Central memory CD8-positive, alpha-beta T cell (primary cell): ENCODE results near the gene LAMA5.

Experiments
- ATAC-seq: fragments of 150-1000 bp; cut with Tn5 transposase; replicated peaks from 2 replicates; pipeline ENCODE4 v1.10.0; 2022; ENCODE audit warnings: mild to moderate bottlenecking, moderate FRiP score, moderate number of reproducible peaks; ENCODE audit not compliant: poor library complexity, severe bottlenecking; ENCODE audit errors: extremely low read depth
- DNase-seq, 2 donors: peaks; one replicate each; pipeline ENCODE4 v3.0.0; 2021; ENCODE audit warnings: low spot score in 2 of 2
- H3K27ac Mint-ChIP-seq: one replicate; pipeline ENCODE4 v1.8.0; 2022; ENCODE audit warnings: low read depth, mild to moderate bottlenecking, moderate library complexity, mixed read lengths
- H3K27me3 Mint-ChIP-seq: one replicate; pipeline ENCODE4 v1.8.0; 2022; ENCODE audit warnings: mixed read lengths
- H3K36me3 Mint-ChIP-seq: one replicate; pipeline ENCODE4 v1.8.0; 2022; ENCODE audit warnings: mild to moderate bottlenecking, moderate library complexity, mixed read lengths; ENCODE audit not compliant: insufficient read depth
- H3K4me1 Mint-ChIP-seq: one replicate; pipeline ENCODE4 v1.8.0; 2022; ENCODE audit warnings: mixed read lengths
- H3K4me3 Mint-ChIP-seq: one replicate; pipeline ENCODE4 v1.8.0; 2022; ENCODE audit warnings: mild to moderate bottlenecking, moderate library complexity, mixed read lengths
- H3K9me3 Mint-ChIP-seq: one replicate; pipeline ENCODE4 v1.8.0; 2022; ENCODE audit warnings: mixed read lengths

LAMA5 gene

GRCh38 chr20:62408640-62409039 lies 41.5 kb upstream of the LAMA5 start:
- Mint-ChIP-seq H3K27me3 (no peaks in the 10 kb centered on the region), H3K36me3 (peaks cover 13% of the 10 kb centered on the region), H3K4me1 (peaks cover 29% of the 10 kb centered on the region), H3K4me3 (peak overlapping the region; percentile 34), H3K27ac (no peak overlapping the region), H3K9me3 (no peaks in the 10 kb centered on the region)
- ATAC-seq (no peak), DNase-seq (no peak)

DNA sequence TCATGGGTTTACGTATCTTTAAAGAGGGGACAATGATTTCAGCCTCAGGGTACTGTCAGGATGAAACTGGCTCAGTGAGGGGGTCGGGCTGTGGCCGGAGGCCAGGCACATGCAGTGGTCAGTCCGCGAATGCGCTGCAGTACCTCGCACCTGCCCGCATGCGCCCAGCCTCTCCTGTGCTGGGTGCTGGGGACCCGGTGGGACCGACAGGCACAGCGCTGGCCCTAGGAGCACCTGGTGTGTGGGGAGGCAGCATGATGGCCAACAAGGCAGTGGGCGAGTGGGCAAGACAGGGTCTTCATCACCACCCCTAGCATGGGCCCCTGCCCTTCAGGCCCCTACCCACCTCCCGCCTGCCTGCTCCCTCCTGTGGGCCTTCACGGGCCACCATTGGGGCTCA lies 40.9 kb upstream of the LAMA5 start:
- H3K27ac Mint-ChIP-seq = no peak overlapping the region

DNA sequence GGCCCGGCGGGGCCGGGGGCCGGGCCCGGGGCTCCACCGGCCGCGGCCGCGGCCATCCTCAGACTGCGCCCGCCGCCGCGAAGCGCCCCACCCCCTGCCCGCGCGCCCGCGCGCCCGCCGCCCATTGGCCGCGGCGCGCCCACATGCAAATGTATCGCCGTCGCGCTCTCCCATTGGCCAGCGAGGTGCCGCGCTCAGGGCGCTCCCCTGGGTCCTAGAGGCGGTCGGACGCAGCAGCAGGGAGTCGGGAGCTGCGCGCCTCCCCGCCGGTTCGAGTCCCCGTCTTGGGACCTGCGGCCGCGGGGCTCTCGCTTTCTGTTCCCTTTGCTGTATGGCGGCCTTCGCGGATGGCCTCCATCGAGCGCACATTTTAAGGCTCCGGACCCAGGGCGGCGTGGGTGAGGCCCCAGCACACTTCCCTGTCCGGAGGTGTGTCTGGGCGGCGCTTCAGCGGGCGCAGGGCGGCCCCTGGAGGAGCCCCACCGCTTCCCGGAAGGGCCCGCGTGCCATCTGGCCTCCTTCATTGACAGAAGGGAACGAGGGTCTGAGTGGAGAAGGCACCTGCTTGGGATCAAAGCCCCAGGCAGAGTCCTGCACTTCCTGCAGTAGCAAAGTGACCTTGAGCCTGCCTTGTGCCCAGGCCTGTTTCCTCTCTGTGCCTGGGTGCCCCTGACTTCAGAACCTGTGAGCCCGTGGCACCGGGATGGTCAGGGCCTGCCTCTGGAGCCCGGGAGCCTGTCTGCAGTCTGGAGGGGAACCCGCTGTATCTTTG lies 40.3 kb upstream of the LAMA5 start, which contains the start of gene CABLES2:
CABLES2 (minus strand) TSS at position 65 of the 772 bp plus-strand sequence; CDS start at position 56, 9 bp downstream.
- Mint-ChIP-seq H3K27me3 (no peaks in the 10 kb centered on the region), H3K4me3 (peak within 1 kb of the TSS; percentile 77), H3K27ac (peak within 1 kb of the TSS; percentile 16), H3K36me3 (peaks cover 13% of the 10 kb centered on the region), H3K9me3 (no peaks in the 10 kb centered on the region), H3K4me1 (peaks cover 29% of the 10 kb centered on the region)
- DNase-seq = peak; percentile 79 to 87
- peak; percentile 96 for ATAC-seq

More for the DNA sequence above, 40.9 kb upstream of the LAMA5 start:
- Mint-ChIP-seq H3K36me3 (peaks cover 13% of the 10 kb centered on the region), H3K4me1 (peaks cover 29% of the 10 kb centered on the region), H3K4me3 (peak overlapping the region; percentile 77), H3K9me3 (no peaks in the 10 kb centered on the region), H3K27me3 (no peaks in the 10 kb centered on the region)
- no peak for ATAC-seq
- DNase-seq = no peak

GRCh38 chr20:62406635-62407176 lies 39.6 kb upstream of the LAMA5 start:
- DNase-seq (no peak), ATAC-seq (no peak)
- Mint-ChIP-seq H3K27me3 (no peaks in the 10 kb centered on the region), H3K4me3 (peak overlapping the region; percentile 77), H3K9me3 (no peaks in the 10 kb centered on the region), H3K36me3 (peaks cover 13% of the 10 kb centered on the region), H3K27ac (no peak overlapping the region), H3K4me1 (peaks cover 29% of the 10 kb centered on the region)

- H3K27me3 Mint-ChIP-seq = no peaks in the 10 kb centered on the region
- H3K27ac Mint-ChIP-seq = no peak overlapping the region
- ATAC-seq (no peak), DNase-seq (no peak)
- peak overlapping the region; percentile 72 for H3K4me3 Mint-ChIP-seq
- H3K4me1 Mint-ChIP-seq = peaks cover 29% of the 10 kb centered on the region
- H3K36me3 Mint-ChIP-seq = peaks cover 15% of the 10 kb centered on the region
- H3K9me3 Mint-ChIP-seq = no peaks in the 10 kb centered on the region
Measured at GRCh38 chr20:62405981-62406513, 38.9 kb upstream of the LAMA5 start.

- DNase-seq = no peak
- Mint-ChIP-seq H3K27ac (peak overlapping the region; percentile 8), H3K4me1 (peaks cover 29% of the 10 kb centered on the region), H3K27me3 (no peaks in the 10 kb centered on the region), H3K9me3 (no peaks in the 10 kb centered on the region), H3K36me3 (peaks cover 15% of the 10 kb centered on the region), H3K4me3 (peak overlapping the region; percentile 72)
- no peak for ATAC-seq
Measured at GRCh38 chr20:62405108-62405980, 38.2 kb upstream of the LAMA5 start.

- no peak for ATAC-seq
- Mint-ChIP-seq H3K4me3 (peak overlapping the region; percentile 31), H3K27me3 (no peaks in the 10 kb centered on the region), H3K27ac (no peak overlapping the region), H3K36me3 (peaks cover 14% of the 10 kb centered on the region), H3K9me3 (no peaks in the 10 kb centered on the region), H3K4me1 (peaks cover 23% of the 10 kb centered on the region)
- DNase-seq = no peak
Measured at GRCh38 chr20:62404761-62405107, 37.6 kb upstream of the LAMA5 start.

DNA sequence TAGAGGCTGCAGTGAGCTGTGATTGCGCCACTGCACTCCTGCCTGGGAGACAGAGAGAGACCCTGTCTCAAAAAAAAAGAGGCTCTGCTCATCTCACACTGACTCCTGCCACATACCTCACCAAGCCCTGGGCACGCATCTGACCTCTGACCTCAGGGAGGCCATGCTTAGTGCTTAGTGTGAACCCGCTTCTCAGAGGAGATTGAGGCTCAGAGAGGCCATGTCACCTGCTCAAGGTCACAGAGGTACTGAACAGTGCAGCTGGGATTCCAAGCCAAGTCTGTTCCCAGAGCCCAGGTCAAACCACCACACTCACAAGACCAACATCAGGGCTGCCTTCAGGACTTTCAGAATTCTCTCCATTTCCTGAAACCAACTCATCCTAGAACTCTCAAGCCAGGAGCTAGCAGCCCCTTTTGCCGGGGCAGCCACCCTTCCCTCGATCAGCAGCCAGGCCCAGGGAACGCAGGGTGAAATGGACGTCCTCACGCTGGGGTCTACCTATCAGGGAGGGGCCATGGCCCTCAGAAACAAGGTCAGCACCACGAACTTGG lies 37.1 kb upstream of the LAMA5 start:
- Mint-ChIP-seq H3K27me3 (no peaks in the 10 kb centered on the region), H3K4me1 (peaks cover 18% of the 10 kb centered on the region), H3K36me3 (peaks cover 12% of the 10 kb centered on the region), H3K9me3 (no peaks in the 10 kb centered on the region), H3K4me3 (peak overlapping the region; percentile 31), H3K27ac (no peak overlapping the region)
- ATAC-seq (no peak), DNase-seq (no peak)

GRCh38 chr20:62403331-62403730 lies 36.2 kb upstream of the LAMA5 start:
- no peak for DNase-seq
- Mint-ChIP-seq H3K4me3 (no peak overlapping the region), H3K9me3 (no peaks in the 10 kb centered on the region), H3K36me3 (peaks cover 12% of the 10 kb centered on the region), H3K4me1 (peaks cover 18% of the 10 kb centered on the region), H3K27me3 (no peaks in the 10 kb centered on the region), H3K27ac (no peak overlapping the region)
- ATAC-seq = no peak

DNA sequence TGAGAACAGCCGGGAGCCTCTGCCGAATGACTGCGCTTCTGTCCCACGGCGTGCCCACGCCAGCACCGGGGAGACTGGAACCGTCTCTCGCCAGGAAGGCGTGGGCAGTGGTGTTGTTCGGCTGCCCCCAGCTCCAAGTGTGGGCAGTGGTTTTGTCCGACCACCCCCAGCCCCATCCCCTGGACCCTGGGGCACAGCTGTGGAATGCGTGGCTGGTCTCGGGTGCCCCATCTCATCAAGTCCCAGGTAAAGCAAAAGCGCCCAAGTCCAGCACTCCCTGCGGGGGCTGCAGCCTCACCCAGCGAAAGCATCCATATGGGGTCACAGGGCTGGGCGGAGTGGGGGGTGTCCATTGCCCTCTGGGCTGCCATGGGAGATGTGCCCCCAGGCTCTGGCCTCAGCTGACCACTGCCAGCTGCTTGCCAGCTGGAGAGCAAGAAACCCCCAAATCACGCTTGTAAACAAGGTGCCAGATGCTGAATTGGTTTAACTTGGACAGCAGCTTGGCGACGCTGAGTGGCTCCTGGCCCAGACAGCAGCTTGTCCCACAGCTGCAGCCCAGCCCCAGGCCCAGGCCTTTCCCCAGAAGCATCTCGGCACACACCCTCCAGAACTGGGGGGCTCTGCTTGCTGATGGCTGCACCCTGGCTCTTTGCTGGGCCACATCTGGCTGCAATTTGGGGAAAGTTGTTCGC lies 35.5 kb upstream of the LAMA5 start:
- DNase-seq (no peak), ATAC-seq (no peak)
- no peaks in the 10 kb centered on the region for H3K9me3 Mint-ChIP-seq
- no peaks in the 10 kb centered on the region for H3K27me3 Mint-ChIP-seq
- H3K27ac Mint-ChIP-seq = no peak overlapping the region
- H3K36me3 Mint-ChIP-seq = peaks cover 16% of the 10 kb centered on the region
- no peak overlapping the region for H3K4me3 Mint-ChIP-seq
- H3K4me1 Mint-ChIP-seq = peaks cover 18% of the 10 kb centered on the region

GRCh38 chr20:62401331-62401779 lies 34.2 kb upstream of the LAMA5 start:
- Mint-ChIP-seq H3K4me3 (no peak overlapping the region), H3K36me3 (peaks cover 11% of the 10 kb centered on the region), H3K27ac (no peak overlapping the region), H3K27me3 (no peaks in the 10 kb centered on the region), H3K9me3 (no peaks in the 10 kb centered on the region), H3K4me1 (peaks cover 18% of the 10 kb centered on the region)
- DNase-seq (no peak), ATAC-seq (no peak)

DNA sequence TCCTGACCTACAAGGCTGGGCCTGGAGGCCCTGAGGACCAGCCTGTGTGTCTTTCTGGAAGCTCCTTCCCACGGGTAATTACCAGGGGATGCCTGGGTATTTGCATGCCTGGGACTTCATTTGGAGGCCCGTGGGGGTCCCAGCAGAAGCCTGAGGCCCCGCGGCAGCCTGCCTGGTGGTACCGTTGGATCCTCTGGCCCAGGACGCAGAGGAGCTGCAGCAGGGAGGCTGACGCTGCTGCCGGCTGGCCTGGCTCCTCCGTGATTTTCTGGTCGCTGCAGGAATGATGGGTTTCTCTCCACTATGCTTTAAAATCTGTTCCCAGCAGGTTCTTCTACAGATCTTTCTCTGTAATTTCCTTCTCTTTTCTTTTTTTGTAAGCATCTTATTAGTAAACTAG lies 33.4 kb upstream of the LAMA5 start:
- H3K36me3 Mint-ChIP-seq = peaks cover 9% of the 10 kb centered on the region
- H3K27ac Mint-ChIP-seq = no peak overlapping the region
- no peak overlapping the region for H3K4me3 Mint-ChIP-seq
- no peaks in the 10 kb centered on the region for H3K9me3 Mint-ChIP-seq
- DNase-seq (no peak), ATAC-seq (no peak)
- H3K27me3 Mint-ChIP-seq = no peaks in the 10 kb centered on the region
- H3K4me1 Mint-ChIP-seq = peaks cover 11% of the 10 kb centered on the region
